Lung microvascular endothelial cell (primary cell): ENCODE data around the gene NFATC3. TPM values are rescaled to one million over a fixed set of nuclear protein-coding genes. Genes with fewer than 3 reads are reported as not detected.

Experiments used
- DNase-seq, 2 donors: peaks; one replicate each; pipeline versions ENCODE4 v3.0.0 to v3.0.0-alpha.2; 2010; ENCODE audit warnings: low read depth in 2 of 2
- total RNA-seq: library from RNA; depleted of rRNA; stranded (reverse); fragments of >200 nt; gene quantifications from 2 replicates; pipeline ENCODE4 v1.2.1, GENCODE V29; 2014

NFATC3 gene
- total RNA-seq, 1 donor from 2014 or later = 18.5 TPM

- DNase-seq = no peak
These were observed 161.5 kb downstream of the NFATC3 start for GRCh38 chr16:68246666-68247065.

GRCh38 chr16:68247400-68247799 lies 162.2 kb downstream of the NFATC3 start:
- DNase-seq = no peak

- DNase-seq = no peak
These were observed 162.8 kb downstream of the NFATC3 start for GRCh38 chr16:68247932-68248331.

GRCh38 chr16:68249371-68249770 lies 164.2 kb downstream of the NFATC3 start:
- no peak for DNase-seq

GRCh38 chr16:68250951-68251350 lies 165.8 kb downstream of the NFATC3 start:
- no peak for DNase-seq

GRCh38 chr16:68251832-68252231 lies 166.7 kb downstream of the NFATC3 start:
- DNase-seq = no peak

GRCh38 chr16:68252383-68252782 lies 167.2 kb downstream of the NFATC3 start:
- no peak for DNase-seq

GRCh38 chr16:68253721-68254120 lies 168.6 kb downstream of the NFATC3 start:
- no peak for DNase-seq

- DNase-seq = no peak
These were observed 170.5 kb downstream of the NFATC3 start for GRCh38 chr16:68255712-68256111.

- peak in 1 of 2 donors; percentile 47 for DNase-seq
These were observed 172.2 kb downstream of the NFATC3 start for GRCh38 chr16:68257251-68257905.

- peak; percentile 53 to 57 for DNase-seq
These were observed 173.0 kb downstream of the NFATC3 start for GRCh38 chr16:68257906-68258800.

- DNase-seq = no peak
These were observed 174.0 kb downstream of the NFATC3 start for GRCh38 chr16:68259007-68259825.

GRCh38 chr16:68263559-68264127 lies 178.5 kb downstream of the NFATC3 start:
- no peak for DNase-seq

GRCh38 chr16:68264128-68265077 lies 179.2 kb downstream of the NFATC3 start, which contains the start of gene SLC7A6:
Gene SLC7A6, plus strand, starts transcription at chr16:68264526. Its CDS starts 10,201 bp downstream, at chr16:68274727.
- DNase-seq = peak; percentile 79 to 81

- DNase-seq = peak; percentile 44 to 54
These were observed 180.1 kb downstream of the NFATC3 start for GRCh38 chr16:68265078-68265920.

- DNase-seq = no peak
These were observed 182.6 kb downstream of the NFATC3 start for GRCh38 chr16:68267612-68268405.

- no peak for DNase-seq
These were observed 184.6 kb downstream of the NFATC3 start for GRCh38 chr16:68269793-68270192.

- DNase-seq = no peak
These were observed 185.2 kb downstream of the NFATC3 start for GRCh38 chr16:68270353-68270752.
